HG02759 (cell line): ENCODE results near the gene FBXO39.
A peak's percentile ranks its signal among the peaks of the same experiment; 100 is the strongest.
"Not testable (repeated sequence)": the region's sequence is repeated elsewhere in the genome, so short reads cannot be mapped to it uniquely, and the experiment has no call there.

Experiments used
- ATAC-seq: cut with Tn5 transposase; IDR thresholded peaks from one replicate; pipeline ENCODE4 v1.9.1; 2021; ENCODE audit warnings: mild to moderate bottlenecking, moderate library complexity; ENCODE audit not compliant: unreplicated experiment

Gene FBXO39

DNA sequence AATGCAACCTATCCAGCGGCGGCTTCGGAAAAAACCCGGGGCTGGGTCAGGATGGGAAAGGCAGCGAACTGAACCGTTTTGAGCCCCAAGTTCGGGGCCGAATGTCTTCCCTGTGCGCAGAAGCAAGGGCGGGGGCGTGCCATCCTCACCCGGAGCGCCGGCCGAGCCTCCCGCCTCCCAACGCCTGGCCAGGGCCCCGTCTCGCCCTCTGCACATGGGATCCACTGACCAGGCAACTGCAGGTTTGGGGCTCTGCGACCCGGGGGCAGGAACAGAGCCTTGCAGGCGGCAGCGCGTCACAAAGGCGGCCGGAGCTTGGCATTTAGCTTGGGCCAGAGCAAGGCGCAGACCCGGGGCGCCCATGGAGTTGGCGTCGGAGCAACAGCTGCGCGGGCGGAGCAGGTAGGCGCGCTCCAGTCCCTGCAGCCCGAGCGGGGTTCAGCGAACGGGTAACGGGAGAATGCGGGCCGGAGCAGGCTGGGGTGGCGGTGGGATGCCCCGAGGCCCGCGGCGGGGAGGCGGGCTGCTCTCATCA is at the start of gene FBXO39:
Gene FBXO39 (plus strand): TSS at position 345 of the 535 bp plus-strand sequence. CDS start 3,654 bp downstream, outside the sequence.
- no peak for ATAC-seq

- no peak for ATAC-seq
These were observed 46.5 kb upstream of the FBXO39 start for GRCh38 chr17:6729531-6729930.

DNA sequence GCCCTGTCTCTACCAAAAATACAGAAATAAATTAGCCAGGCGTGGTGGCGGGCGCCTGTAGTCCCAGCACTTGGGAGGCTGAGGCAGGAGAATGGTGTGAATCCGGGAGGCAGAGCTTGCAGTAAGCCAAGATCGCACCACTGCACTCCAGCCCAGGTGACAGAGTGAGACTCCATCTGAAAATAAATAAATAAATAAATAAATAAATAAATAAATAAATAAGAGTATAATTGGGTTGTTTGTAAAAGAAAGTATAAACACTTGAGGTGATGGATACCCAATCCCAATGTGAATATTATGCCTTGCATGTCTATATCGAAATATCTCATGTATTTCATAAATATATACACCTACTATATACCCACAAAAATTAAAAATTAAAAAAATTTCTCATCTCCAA is 29.4 kb upstream of the FBXO39 start:
- not testable (repeated sequence) for ATAC-seq

- ATAC-seq = no peak
These were observed 27.4 kb upstream of the FBXO39 start for GRCh38 chr17:6748617-6749016.

DNA sequence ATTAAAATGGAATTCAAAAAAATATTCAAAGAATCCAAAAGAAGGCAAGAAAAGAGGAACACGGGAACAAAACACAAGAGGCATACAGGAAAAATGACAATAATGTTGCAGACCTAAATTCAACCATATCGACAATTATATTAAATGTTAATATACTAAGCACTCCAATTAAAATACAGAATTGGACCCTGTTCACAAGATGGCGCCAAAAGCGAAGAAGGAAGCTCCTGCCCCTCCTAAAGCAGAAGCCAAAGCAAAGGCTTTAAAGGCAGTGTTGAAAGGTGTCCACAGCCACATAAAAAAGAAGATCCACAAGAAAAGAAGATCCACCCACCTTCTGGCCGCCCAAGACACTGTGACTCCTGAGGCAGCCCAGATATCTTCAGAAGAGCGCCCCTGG is 26.5 kb upstream of the FBXO39 start:
- no peak for ATAC-seq

DNA sequence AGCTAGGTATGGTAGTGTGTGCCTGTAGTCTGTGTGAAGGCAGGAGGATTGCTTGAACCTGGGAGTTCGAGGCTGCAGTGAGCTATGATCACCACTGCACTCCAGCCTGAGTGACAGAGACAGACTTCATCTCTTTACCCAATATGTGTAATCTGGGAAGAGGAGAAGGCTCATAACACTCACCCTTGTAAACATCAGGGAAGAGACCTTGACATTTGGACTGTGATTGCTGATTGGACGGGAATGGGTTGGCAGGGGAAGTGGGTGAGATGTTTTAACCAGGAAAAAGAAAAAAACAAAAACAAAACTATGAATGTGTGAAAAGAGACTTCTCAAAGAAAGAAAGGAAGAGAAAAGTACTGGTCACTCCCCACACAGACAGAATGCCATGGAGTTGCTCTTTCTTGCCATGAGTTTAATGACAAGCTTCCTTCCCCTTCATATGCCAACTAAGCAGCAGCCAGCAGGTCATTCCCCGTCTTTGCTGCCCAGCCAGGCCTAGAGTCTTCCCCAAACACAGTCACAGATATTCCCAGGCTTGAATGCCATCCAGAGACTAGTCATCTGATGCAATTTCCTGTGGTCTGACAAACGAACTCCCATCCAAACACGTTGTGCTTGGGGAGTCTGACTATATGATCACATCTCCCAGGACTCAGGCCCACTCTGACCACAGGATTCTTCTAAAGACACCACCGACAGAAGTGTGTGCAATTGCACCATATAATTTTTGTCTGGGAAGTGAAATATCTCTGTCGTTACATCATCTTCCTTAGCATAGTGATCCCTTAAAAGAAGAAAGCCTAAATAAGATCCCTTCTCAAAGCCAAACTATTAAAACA is 23.7 kb upstream of the FBXO39 start:
- no peak for ATAC-seq

GRCh38 chr17:6753006-6753445 is 23.0 kb upstream of the FBXO39 start:
- ATAC-seq = no peak

GRCh38 chr17:6753546-6753945 is 22.5 kb upstream of the FBXO39 start:
- ATAC-seq = no peak

GRCh38 chr17:6755281-6755680 is 20.7 kb upstream of the FBXO39 start:
- ATAC-seq = no peak

- ATAC-seq = peak; percentile 63
These were observed 20.3 kb upstream of the FBXO39 start, which contains the start of gene XAF1 for GRCh38 chr17:6755731-6756184. Gene XAF1, plus strand, starts transcription at chr17:6756046. Its CDS starts 33 bp downstream, at chr17:6756079.

DNA sequence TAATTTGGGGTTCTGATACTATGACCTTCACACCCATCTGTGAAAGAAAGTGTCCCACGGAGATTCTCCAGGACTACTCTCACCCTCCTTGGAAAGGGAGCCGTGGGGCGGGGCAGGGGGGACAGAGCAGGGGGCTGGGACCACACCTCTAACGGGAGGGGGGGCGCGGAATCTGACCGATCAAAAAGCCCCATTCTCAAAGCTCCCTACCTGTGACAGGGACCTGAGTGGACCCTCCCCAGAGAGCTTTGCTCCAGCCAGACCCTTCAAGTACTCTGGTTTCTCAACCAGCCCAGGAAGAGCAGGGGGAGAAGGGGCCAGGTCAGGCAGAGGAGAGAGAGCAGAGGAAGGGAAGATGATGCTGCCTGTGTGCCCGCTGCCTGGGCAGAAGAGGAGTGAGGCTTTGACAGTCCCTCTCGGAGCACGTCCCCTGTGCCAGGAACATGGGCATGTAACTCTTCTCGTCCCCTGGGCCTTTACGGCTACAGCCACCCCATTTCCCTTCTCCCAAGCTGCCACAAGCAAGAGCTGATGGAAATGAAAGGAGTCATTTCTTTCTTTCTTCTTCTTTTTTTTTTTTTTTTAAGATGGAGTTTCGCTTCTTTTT is 19.5 kb upstream of the FBXO39 start:
- ATAC-seq = no peak

- no peak for ATAC-seq
These were observed 18.3 kb upstream of the FBXO39 start for GRCh38 chr17:6757747-6758146.

- ATAC-seq = no peak
These were observed 14.2 kb upstream of the FBXO39 start for GRCh38 chr17:6761779-6762178.

DNA sequence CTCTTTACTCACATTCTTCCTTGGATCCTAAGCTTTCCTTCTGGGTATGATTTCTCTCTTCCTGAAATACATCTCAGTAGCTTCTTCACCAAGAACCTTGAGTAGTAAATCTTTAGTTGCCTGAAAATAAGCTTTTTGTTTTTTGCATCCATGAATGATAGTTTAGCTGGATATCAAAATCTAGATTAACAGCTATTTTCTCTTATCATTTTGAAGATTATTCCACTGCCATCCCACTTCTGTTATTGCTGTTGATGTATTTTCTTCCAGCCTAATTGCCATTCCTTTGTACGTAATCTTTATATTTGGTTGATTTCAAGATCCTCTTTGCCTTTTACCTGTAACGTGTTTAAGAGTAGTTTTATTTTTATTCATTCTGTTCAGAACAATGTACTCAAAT is 7.6 kb upstream of the FBXO39 start:
- ATAC-seq = no peak

DNA sequence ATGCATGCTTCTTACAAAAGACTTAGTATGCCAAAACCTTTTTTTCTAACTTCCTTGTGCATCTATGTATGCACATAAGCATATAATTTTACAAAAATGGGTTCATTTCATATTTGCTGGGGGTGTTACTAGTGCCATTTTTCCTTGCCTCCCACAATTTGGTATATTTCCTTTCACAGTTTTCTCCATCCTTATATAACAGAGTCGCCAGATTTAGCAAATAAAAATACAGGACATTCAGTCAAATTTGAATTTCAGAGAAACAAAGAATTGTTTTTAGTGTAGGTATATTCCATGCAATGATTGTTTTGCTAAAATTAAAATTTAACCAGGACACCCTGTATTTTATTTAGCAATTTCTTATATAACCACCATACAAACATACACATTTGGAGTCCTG is 4.0 kb upstream of the FBXO39 start:
- no peak for ATAC-seq

DNA sequence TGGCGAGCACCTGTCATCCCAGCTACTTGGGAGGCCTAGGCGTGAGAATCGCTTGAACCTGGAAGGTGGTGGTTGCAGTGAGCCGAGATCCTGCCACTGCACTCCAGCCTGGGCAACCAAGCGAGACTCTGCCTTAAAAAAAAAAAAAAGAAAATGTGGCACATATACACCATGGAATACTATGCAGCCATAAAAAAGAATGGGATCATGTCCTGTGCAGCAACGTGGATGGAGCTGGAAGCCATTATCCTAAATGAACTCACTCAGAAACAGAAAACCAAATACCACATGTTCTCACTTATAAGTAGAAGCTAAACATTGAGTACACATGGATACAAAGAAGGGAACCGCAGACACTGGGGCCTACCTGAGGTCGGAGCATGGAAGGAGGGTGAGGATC is 1.1 kb upstream of the FBXO39 start:
- not testable (repeated sequence) for ATAC-seq

DNA sequence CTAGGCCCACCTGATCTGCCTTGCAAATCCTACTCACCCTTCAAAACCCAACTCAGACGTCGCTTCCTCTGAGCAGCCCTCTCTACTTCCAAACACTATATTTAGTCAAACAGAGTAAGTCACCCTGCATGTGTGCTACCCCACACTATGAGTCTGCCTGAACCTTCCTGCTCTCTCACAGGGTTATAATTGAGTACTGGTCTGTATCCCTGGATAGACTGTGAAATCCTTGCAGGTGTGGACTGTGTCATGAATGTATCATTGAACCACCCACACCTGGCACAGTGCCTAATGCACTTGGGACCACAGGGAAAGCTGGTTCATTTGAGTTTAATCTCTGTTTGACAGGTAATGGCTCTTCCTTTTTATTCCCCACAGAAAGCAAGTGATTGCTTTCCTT is 3.4 kb downstream of the FBXO39 start:
- ATAC-seq = no peak

GRCh38 chr17:6780001-6780400 is 4.0 kb downstream of the FBXO39 start:
- no peak for ATAC-seq

GRCh38 chr17:6780886-6781285 is 4.9 kb downstream of the FBXO39 start:
- no peak for ATAC-seq

DNA sequence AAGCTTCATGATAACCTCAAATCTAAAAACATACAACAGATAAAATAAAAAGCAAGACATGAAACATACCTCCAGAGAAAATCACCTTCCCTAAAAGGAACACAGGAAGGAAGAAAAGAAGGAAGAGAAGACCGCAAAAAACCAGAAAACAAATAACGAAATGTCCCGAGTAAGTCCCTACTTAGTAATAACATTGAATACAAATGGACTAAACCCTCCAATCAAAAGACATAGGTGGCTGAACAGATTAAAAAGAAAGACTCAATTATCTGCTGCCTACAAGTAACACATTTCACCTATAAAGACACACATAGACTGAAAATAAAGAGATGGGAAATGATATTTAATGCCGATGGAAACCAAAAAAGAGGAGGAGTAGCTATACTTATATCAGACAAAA is 6.2 kb downstream of the FBXO39 start:
- no peak for ATAC-seq

- no peak for ATAC-seq
These were observed 10.6 kb downstream of the FBXO39 start for GRCh38 chr17:6786618-6787017.
